Endothelial cell of umbilical vein (primary cell): Measurements from ENCODE around the gene CDH11.

Experiments used
- CTCF ChIP-seq, 2 donors: IDR thresholded peaks; 1 replicate in 1 of 2; 2 replicates in 1 of 2; pipeline ENCODE4 v1.5.1; 2011; ENCODE audit warnings: low read length in 2 of 2, mild to moderate bottlenecking in 2 of 2, moderate library complexity in 2 of 2, control low read depth in 1 of 2, inconsistent platforms in 1 of 2, low read depth in 1 of 2; ENCODE audit not compliant: insufficient read depth in 1 of 2; ENCODE audit errors: extremely low read depth in 1 of 2
- EZH2 ChIP-seq: IDR thresholded peaks from 2 replicates; pipeline ENCODE4 v1.6.1; 2012; ENCODE audit warnings: borderline replicate concordance, low read depth, mild to moderate bottlenecking, moderate library complexity, low read length, inconsistent platforms; ENCODE audit not compliant: severe bottlenecking
- JUN ChIP-seq: IDR thresholded peaks from 2 replicates; pipeline ENCODE4 v1.6.1; 2011; ENCODE audit warnings: borderline replicate concordance, low read depth; ENCODE audit not compliant: insufficient read length, insufficient read depth
- MYC ChIP-seq: IDR thresholded peaks from one replicate; pipeline ENCODE4 v1.6.1; 2011; ENCODE audit warnings: mild to moderate bottlenecking, low read depth, low read length
- POLR2A ChIP-seq: IDR thresholded peaks from 2 replicates; pipeline ENCODE4 v1.6.1; 2012; ENCODE audit warnings: low read depth, mild to moderate bottlenecking, control low read depth, low read length
- POLR2AphosphoS5 ChIP-seq: IDR thresholded peaks from 2 replicates; pipeline ENCODE4 v1.6.1; 2012; ENCODE audit warnings: low read depth, mild to moderate bottlenecking, control low read depth, low read length, moderate library complexity; ENCODE audit not compliant: insufficient read depth
- TF ChIP-seq, protein P1 (sequence below): IDR thresholded peaks from 2 replicates; pipeline ENCODE4 v1.6.1; 2011; ENCODE audit not compliant: insufficient read depth, insufficient read length

- TF ChIP-seq CTCF (IDR thresholded peaks at IDR 0.05; ENCODE audit: extremely low read depth in 1 of 2, insufficient read depth in 1 of 2, low read depth in 1 of 2, low read length in 2 of 2) (no peak), POLR2AphosphoS5 (no peak), POLR2A (no peak), MYC (no peak), JUN (no peak), EZH2 (no peak)
- TF ChIP-seq, protein P1, sequence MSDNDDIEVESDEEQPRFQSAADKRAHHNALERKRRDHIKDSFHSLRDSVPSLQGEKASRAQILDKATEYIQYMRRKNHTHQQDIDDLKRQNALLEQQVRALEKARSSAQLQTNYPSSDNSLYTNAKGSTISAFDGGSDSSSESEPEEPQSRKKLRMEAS, result no peak
Measured at GRCh38 chr16:64993464-64993863, 128.4 kb downstream of the CDH11 start.
